Naive thymus-derived CD8-positive, alpha-beta T cell (primary cell): Measurements from ENCODE around the gene BCCIP. TPM values are rescaled to one million over a fixed set of nuclear protein-coding genes. Genes with fewer than 3 reads are reported as not detected.

Experiments used
- ATAC-seq, 2 donors: fragments of 150-1000 bp; cut with Tn5 transposase in 1 of 2; sonication (Bioruptor Pico), chemical (Tn5 transposase) in 1 of 2; 1 replicate in 1 of 2; 2 replicates in 1 of 2; pipeline ENCODE4 v1.10.0; 2021; ENCODE audit warnings: mild to moderate bottlenecking in 2 of 2, moderate library complexity in 2 of 2
- POLR2A ChIA-PET: fragments of 350-600 bp; sonication (Branson Sonifier 250); formaldehyde crosslinking; loops from one replicate; lab custom pipeline; 2021; ENCODE audit warnings: antibody characterized with exemption; lab: Charles Lee
- DNase-seq, 10 donors: peaks; one replicate each; pipeline versions ENCODE4 v3.0.0 to v3.0.0-alpha.2; 2020 to 2022
- H3K27ac Mint-ChIP-seq, 10 donors: one replicate each; pipeline ENCODE4 v1.8.0; 2020 to 2022; ENCODE audit warnings: mild to moderate bottlenecking in 10 of 10, mixed read lengths in 10 of 10, moderate library complexity in 4 of 10, inconsistent platforms in 1 of 10
- H3K27me3 Mint-ChIP-seq, 5 donors: one replicate each; pipeline ENCODE4 v1.8.0; 2021 to 2022; ENCODE audit warnings: mixed read lengths in 5 of 5
- H3K36me3 Mint-ChIP-seq, 3 donors: one replicate each; pipeline ENCODE4 v1.8.0; 2020 to 2022; ENCODE audit warnings: mixed read lengths in 3 of 3, mild to moderate bottlenecking in 2 of 3, inconsistent platforms in 1 of 3
- H3K4me1 Mint-ChIP-seq, 4 donors: one replicate each; pipeline ENCODE4 v1.8.0; 2021 to 2022; ENCODE audit warnings: mixed read lengths in 4 of 4
- H3K4me3 Mint-ChIP-seq, 10 donors: one replicate each; pipeline ENCODE4 v1.8.0; 2020 to 2022; ENCODE audit warnings: mild to moderate bottlenecking in 10 of 10, mixed read lengths in 10 of 10, moderate library complexity in 6 of 10, inconsistent platforms in 1 of 10
- H3K9me3 Mint-ChIP-seq, 9 donors: one replicate each; pipeline ENCODE4 v1.8.0; 2020 to 2022; ENCODE audit warnings: mixed read lengths in 9 of 9, mild to moderate bottlenecking in 3 of 9, inconsistent platforms in 1 of 9, moderate library complexity in 1 of 9
- polyA plus RNA-seq, 3 donors: library from polyadenylated mRNA; unstranded; fragments of 300-500 nt; fragmentation: Illumina TruSeq; gene quantifications; one replicate each; pipeline ENCODE4 v1.2.3, GENCODE V29; 2021
- total RNA-seq, 8 experiments: library from RNA in 2 of 8; stranded (reverse) in 2 of 8; gene quantifications; one replicate each; pipeline ENCODE4 v1.2.3 and lab custom pipeline; 2021 to 2026

BCCIP gene
- total RNA-seq = 10 to 100 TPM; 46.3 to 54.9 TPM
- 10 to 100 TPM; 87.8 to 94.0 (median 93.6) TPM for polyA plus RNA-seq
- total RNA-seq (lab: John Stamatoyannopoulos, UW) = 34.7 to 127 (median 41.8) reads per million in 6 experiments

GRCh38 chr10:125822878-125823662 is at the start of gene BCCIP, which contains the start of gene UROS:
Gene BCCIP (plus strand): TSS chr10:125823546. CDS start chr10:125823558, 12 bp downstream.
Gene UROS (minus strand): TSS chr10:125823258. CDS start chr10:125816499, 6,759 bp downstream.
- H3K27ac Mint-ChIP-seq = peak within 1 kb of the TSS in 8 of 10 donors; percentile 69 to 91 (median 86)
- peak within 1 kb of the TSS in 8 of 10 donors; percentile 73 to 89 (median 84) for H3K4me3 Mint-ChIP-seq
- POLR2A ChIA-PET = interaction anchor here (0.6 to 3.1 kb wide), 10 partner anchors 16 to 104 kb away, joined by 3 to 39 read pairs (median 3); partner anchors contain the start of gene EDRF1

GRCh38 chr10:125773687-125774543 is 49.4 kb upstream of the BCCIP start:
- ATAC-seq (no peak), DNase-seq (no peak)
- peaks cover 0 to 4% (median 0%) of the 10 kb centered on the region in 4 donors for H3K4me1 Mint-ChIP-seq
- H3K27ac Mint-ChIP-seq = no peak overlapping the region
- no peaks in the 10 kb centered on the region for H3K9me3 Mint-ChIP-seq
- no peak overlapping the region for H3K4me3 Mint-ChIP-seq
- H3K27me3 Mint-ChIP-seq = peaks cover 0 to 18% (median 11%) of the 10 kb centered on the region in 5 donors
- H3K36me3 Mint-ChIP-seq = no peaks in the 10 kb centered on the region
- POLR2A ChIA-PET = no interaction called here

More at GRCh38 chr10:125822878-125823662, at the start of gene BCCIP, which contains the start of gene UROS:
- peaks cover 5 to 23% (median 15%) of the 10 kb centered on the region in 4 donors for H3K4me1 Mint-ChIP-seq
- peaks cover 0 to 21% (median 4%) of the 10 kb centered on the region in 3 donors for H3K36me3 Mint-ChIP-seq
- H3K9me3 Mint-ChIP-seq = no peaks in the 10 kb centered on the region
- ATAC-seq (peak; percentile 85 to 86), DNase-seq (peak; percentile 83 to 99 (median 91))
- no peaks in the 10 kb centered on the region for H3K27me3 Mint-ChIP-seq

GRCh38 chr10:125774581-125775191 is 48.7 kb upstream of the BCCIP start:
- POLR2A ChIA-PET = no interaction called here
- Mint-ChIP-seq H3K4me3 (no peak overlapping the region), H3K4me1 (peaks cover 0 to 4% (median 0%) of the 10 kb centered on the region in 4 donors), H3K27ac (no peak overlapping the region), H3K36me3 (no peaks in the 10 kb centered on the region), H3K27me3 (peaks cover 0 to 22% (median 11%) of the 10 kb centered on the region in 5 donors), H3K9me3 (no peaks in the 10 kb centered on the region)
- ATAC-seq = no peak
- no peak for DNase-seq

GRCh38 chr10:125775491-125776106 is 47.7 kb upstream of the BCCIP start, which contains the start of gene MMP21:
Gene MMP21 (minus strand): TSS chr10:125775821. CDS start chr10:125775821, 0 bp downstream.
- Mint-ChIP-seq H3K4me1 (peaks cover 0 to 4% (median 0%) of the 10 kb centered on the region in 4 donors), H3K27me3 (peaks cover 0 to 22% (median 11%) of the 10 kb centered on the region in 5 donors), H3K27ac (no peak within 1 kb of the TSS), H3K36me3 (no peaks in the 10 kb centered on the region), H3K9me3 (no peaks in the 10 kb centered on the region), H3K4me3 (no peak within 1 kb of the TSS)
- POLR2A ChIA-PET = no interaction called here
- ATAC-seq (no peak), DNase-seq (no peak)

- H3K4me1 Mint-ChIP-seq = peaks cover 0 to 4% (median 0%) of the 10 kb centered on the region in 4 donors
- DNase-seq = no peak
- peaks cover 0 to 1% (median 0%) of the 10 kb centered on the region in 3 donors for H3K36me3 Mint-ChIP-seq
- no peak for ATAC-seq
- POLR2A ChIA-PET = no interaction called here
- H3K27ac Mint-ChIP-seq = no peak overlapping the region
- no peak overlapping the region for H3K4me3 Mint-ChIP-seq
- H3K27me3 Mint-ChIP-seq = peaks cover 0 to 22% (median 11%) of the 10 kb centered on the region in 5 donors
- no peaks in the 10 kb centered on the region for H3K9me3 Mint-ChIP-seq
Measured at GRCh38 chr10:125777806-125778205, 45.5 kb upstream of the BCCIP start.

- peak overlapping the region in 1 of 10 donors; percentile 62 for H3K27ac Mint-ChIP-seq
- peaks cover 0 to 1% (median 0%) of the 10 kb centered on the region in 3 donors for H3K36me3 Mint-ChIP-seq
- ATAC-seq = no peak
- H3K9me3 Mint-ChIP-seq = no peaks in the 10 kb centered on the region
- no peak overlapping the region for H3K4me3 Mint-ChIP-seq
- peaks cover 0 to 22% (median 11%) of the 10 kb centered on the region in 5 donors for H3K27me3 Mint-ChIP-seq
- H3K4me1 Mint-ChIP-seq = peaks cover 0 to 6% (median 0%) of the 10 kb centered on the region in 4 donors
- POLR2A ChIA-PET = no interaction called here
- no peak for DNase-seq
Measured at GRCh38 chr10:125778556-125778955, 44.8 kb upstream of the BCCIP start.

- Mint-ChIP-seq H3K27me3 (peaks cover 0 to 17% (median 7%) of the 10 kb centered on the region in 5 donors), H3K36me3 (peaks cover 0 to 3% (median 0%) of the 10 kb centered on the region in 3 donors), H3K4me3 (no peak overlapping the region), H3K4me1 (peaks cover 0 to 6% (median 0%) of the 10 kb centered on the region in 4 donors), H3K9me3 (no peaks in the 10 kb centered on the region), H3K27ac (no peak overlapping the region)
- POLR2A ChIA-PET = no interaction called here
- DNase-seq (no peak), ATAC-seq (no peak)
Measured at GRCh38 chr10:125779403-125780327, 43.7 kb upstream of the BCCIP start.

- Mint-ChIP-seq H3K27ac (no peak overlapping the region), H3K4me1 (peaks cover 0 to 6% (median 0%) of the 10 kb centered on the region in 4 donors), H3K36me3 (peaks cover 0 to 7% (median 4%) of the 10 kb centered on the region in 3 donors), H3K9me3 (no peaks in the 10 kb centered on the region), H3K4me3 (no peak overlapping the region), H3K27me3 (peaks cover 0 to 13% (median 7%) of the 10 kb centered on the region in 5 donors)
- POLR2A ChIA-PET = no interaction called here
- DNase-seq = no peak
- ATAC-seq = no peak
Measured at GRCh38 chr10:125781374-125781773, 42.0 kb upstream of the BCCIP start.

- peaks cover 0 to 7% (median 4%) of the 10 kb centered on the region in 3 donors for H3K36me3 Mint-ChIP-seq
Measured at GRCh38 chr10:125782054-125782453, 41.3 kb upstream of the BCCIP start.

GRCh38 chr10:125782616-125783015 is 40.7 kb upstream of the BCCIP start:
- peaks cover 8 to 13% (median 11%) of the 10 kb centered on the region in 4 donors for H3K4me1 Mint-ChIP-seq
- H3K9me3 Mint-ChIP-seq = no peaks in the 10 kb centered on the region
- H3K36me3 Mint-ChIP-seq = peaks cover 0 to 7% (median 4%) of the 10 kb centered on the region in 3 donors
- peaks cover 0 to 13% (median 6%) of the 10 kb centered on the region in 5 donors for H3K27me3 Mint-ChIP-seq
- POLR2A ChIA-PET = no interaction called here
- ATAC-seq (no peak), DNase-seq (no peak)
- no peak overlapping the region for H3K4me3 Mint-ChIP-seq
- peak overlapping the region in 2 of 10 donors; percentile 2 to 45 for H3K27ac Mint-ChIP-seq

More at GRCh38 chr10:125782054-125782453, 41.3 kb upstream of the BCCIP start:
- Mint-ChIP-seq H3K4me1 (peaks cover 3 to 9% (median 5%) of the 10 kb centered on the region in 4 donors), H3K4me3 (no peak overlapping the region), H3K9me3 (no peaks in the 10 kb centered on the region), H3K27ac (peak overlapping the region in 2 of 10 donors; percentile 45 to 47), H3K27me3 (peaks cover 0 to 13% (median 7%) of the 10 kb centered on the region in 5 donors)
- ATAC-seq (no peak), DNase-seq (no peak)
- POLR2A ChIA-PET = no interaction called here
